NCI-H524 (cell line): ENCODE results near the gene VSTM2L.

ENCODE experiments used
- DNase-seq, 2 experiments: peaks; one replicate each; lab custom pipeline; 2025; lab: John Stamatoyannopoulos, UW

Gene VSTM2L

GRCh38 chr20:37968841-37969401 lies 66.0 kb downstream of the VSTM2L start:
- peak; percentile 98 to 99 for DNase-seq

GRCh38 chr20:37969949-37970855 lies 67.3 kb downstream of the VSTM2L start:
- DNase-seq, result no peak

- DNase-seq, result no peak
Observed at GRCh38 chr20:37970856-37971245, 67.9 kb downstream of the VSTM2L start.

GRCh38 chr20:37971561-37972127 lies 68.7 kb downstream of the VSTM2L start:
- DNase-seq, result no peak

- DNase-seq, result no peak
Observed at GRCh38 chr20:37972256-37973058, 69.5 kb downstream of the VSTM2L start.

- no peak for DNase-seq
Observed at GRCh38 chr20:37973059-37973910, 70.4 kb downstream of the VSTM2L start.

GRCh38 chr20:37976887-37977286 lies 74.0 kb downstream of the VSTM2L start:
- DNase-seq, result no peak

- no peak for DNase-seq
Observed at GRCh38 chr20:37977338-37977737, 74.4 kb downstream of the VSTM2L start.

GRCh38 chr20:37977786-37978185 lies 74.9 kb downstream of the VSTM2L start:
- DNase-seq, result no peak

- DNase-seq, result no peak
Observed at GRCh38 chr20:37979021-37979985, 76.4 kb downstream of the VSTM2L start.

- peak; percentile 44 to 64 for DNase-seq
Observed at GRCh38 chr20:37980383-37980782, 77.5 kb downstream of the VSTM2L start.

- DNase-seq, result no peak
Observed at GRCh38 chr20:37980876-37981275, 77.9 kb downstream of the VSTM2L start.

- peak in 1 of 2 experiments; percentile 52 for DNase-seq
Observed at GRCh38 chr20:37981568-37981967, 78.6 kb downstream of the VSTM2L start.

- no peak for DNase-seq
Observed at GRCh38 chr20:37983286-37983685, 80.4 kb downstream of the VSTM2L start.

- no peak for DNase-seq
Observed at GRCh38 chr20:37984018-37984785, 81.3 kb downstream of the VSTM2L start.

- DNase-seq, result no peak
Observed at GRCh38 chr20:37986044-37986858, 83.3 kb downstream of the VSTM2L start.

- DNase-seq, result peak; percentile 64 to 87
Observed at GRCh38 chr20:37986873-37987601, 84.1 kb downstream of the VSTM2L start.
